Fibroblast of mammary gland (primary cell): Measurements from ENCODE around the gene HSPBP1.

Experiments
- DNase-seq: peaks from one replicate; pipeline ENCODE4 v3.0.0-alpha.2; 2010; ENCODE audit warnings: low read depth
- H3K4me3 ChIP-seq: 2 replicates; pipeline ENCODE4 v1.5.1; 2011; ENCODE audit warnings: low read depth, mild to moderate bottlenecking, low read length, moderate library complexity; ENCODE audit not compliant: control insufficient read depth
- CTCF ChIP-seq: conservative IDR thresholded peaks from 2 replicates; pipeline ENCODE4 v1.5.1; 2011; ENCODE audit warnings: low read depth, low read length, inconsistent platforms; ENCODE audit not compliant: control insufficient read depth, insufficient read depth

Gene HSPBP1

GRCh38 chr19:55320844-55321419, 41.0 kb upstream of the HSPBP1 start:
- TF ChIP-seq CTCF = no peak
- DNase-seq = no peak
- H3K4me3 ChIP-seq = no peak overlapping the region

- no peak for TF ChIP-seq CTCF
- DNase-seq = peak; percentile 27
- H3K4me3 ChIP-seq = no peak overlapping the region
Observed at GRCh38 chr19:55319785-55320184, 39.9 kb upstream of the HSPBP1 start.

GRCh38 chr19:55316646-55317045, 36.7 kb upstream of the HSPBP1 start:
- no peak for TF ChIP-seq CTCF
- no peak for DNase-seq
- no peak overlapping the region for H3K4me3 ChIP-seq

GRCh38 chr19:55315956-55316525, 36.1 kb upstream of the HSPBP1 start:
- no peak for DNase-seq
- no peak for TF ChIP-seq CTCF
- no peak overlapping the region for H3K4me3 ChIP-seq

GRCh38 chr19:55314396-55314795, 34.5 kb upstream of the HSPBP1 start:
- no peak overlapping the region for H3K4me3 ChIP-seq
- DNase-seq = no peak
- TF ChIP-seq CTCF = no peak

- no peak for DNase-seq
- H3K4me3 ChIP-seq = no peak overlapping the region
- no peak for TF ChIP-seq CTCF
Observed at GRCh38 chr19:55312621-55313512, 33.0 kb upstream of the HSPBP1 start.
